GM12878 (cell line): ENCODE measurements around the gene LHX6. TPM values are rescaled to one million over a fixed set of nuclear protein-coding genes. Genes with fewer than 3 reads are reported as not detected.

ENCODE experiments used
- ATAC-seq: fragments of 200-7000 bp; cut with Tn5 transposase; 3 replicates; pipeline ENCODE4 v1.9.1; 2020; ENCODE audit warnings: mild to moderate bottlenecking, moderate library complexity
- BruUV-seq: library from RNA; stranded (reverse); fragments of 400-500 nt; replicated peaks from 2 replicates; lab custom pipeline; 2021; lab: Mats Ljungman, UMichigan
- CTCF ChIA-PET: fragments of 300-600 bp; sonication (Branson Sonifier 250); formaldehyde crosslinking; extraction: SDS; loops from one replicate; lab custom pipeline; 2021; ENCODE audit warnings: inconsistent platforms; lab: Yijun Ruan, JAX
- POLR2A ChIA-PET: fragments of 350-600 bp; formaldehyde crosslinking; extraction: SDS; loops from one replicate; lab custom pipeline; 2021; ENCODE audit warnings: inconsistent platforms; lab: Charles Lee
- RAD21 ChIA-PET: fragments of 300-600 bp; sonication (Branson Sonifier 250); formaldehyde crosslinking; loops from one replicate; lab custom pipeline; 2023; ENCODE audit warnings: antibody characterized with exemption; ENCODE audit not compliant: unreplicated experiment; lab: Charles Lee
- SMC1A ChIA-PET: fragments of 300-600 bp; sonication (Branson Sonifier 250); formaldehyde crosslinking; loops from one replicate; lab custom pipeline; 2023; ENCODE audit not compliant: unreplicated experiment, uncharacterized antibody; lab: Charles Lee
- DNase-seq: peaks from one replicate; pipeline ENCODE4 v3.0.0-alpha.2; 2011; ENCODE audit warnings: low read depth, low spot score
- FAIRE-seq: peaks from 3 replicates; lab custom pipeline; 2011; peaks lifted over from hg19 to GRCh38; lab: Jason Lieb, UNC
- H2AFZ ChIP-seq: 2 replicates; pipeline ENCODE4 v1.6.0; 2011; ENCODE audit warnings: low read depth, low read length, control low read depth; ENCODE audit not compliant: control insufficient read depth
- H3K27ac ChIP-seq: 2 replicates; pipeline ENCODE4 v1.5.1; 2011; ENCODE audit warnings: control low read depth; ENCODE audit not compliant: control insufficient read depth, insufficient read depth
- H3K27me3 ChIP-seq, 2 experiments: replicated peaks in 1 of 2; 2 replicates each; pipeline versions ENCODE4 v1.6.0 to v1.6.1; 2011; ENCODE audit warnings: low read length in 1 of 2; ENCODE audit not compliant: control insufficient read depth in 2 of 2, insufficient read depth in 2 of 2
- H3K36me3 ChIP-seq, 2 experiments: 2 replicates each; pipeline ENCODE4 v1.5.1; 2011; ENCODE audit warnings: low read length in 1 of 2; ENCODE audit not compliant: control insufficient read depth in 2 of 2, insufficient read depth in 2 of 2
- H3K4me1 ChIP-seq: 2 replicates; pipeline ENCODE4 v1.6.1; 2011; ENCODE audit warnings: mild to moderate bottlenecking, low read length, moderate library complexity, mixed read lengths; ENCODE audit not compliant: control insufficient read depth, insufficient read depth
- H3K4me2 ChIP-seq: 2 replicates; pipeline ENCODE4 v1.6.0; 2011; ENCODE audit warnings: control low read depth; ENCODE audit not compliant: control insufficient read depth, insufficient read depth
- H3K4me3 ChIP-seq: fragments of 200-600 bp; sonication (generic); 2 replicates; pipeline ENCODE4 v1.5.1; 2016
- H3K79me2 ChIP-seq: 2 replicates; pipeline ENCODE4 v1.6.0; 2011; ENCODE audit warnings: low read length; ENCODE audit not compliant: control insufficient read depth, insufficient read depth
- H3K9ac ChIP-seq: 2 replicates; pipeline ENCODE4 v1.8.0; 2011; ENCODE audit warnings: low read length, control low read depth, mixed read lengths; ENCODE audit not compliant: control insufficient read depth, insufficient read depth
- H3K9me3 ChIP-seq: replicated peaks from 3 replicates; pipeline ENCODE4 v1.5.1; 2011; ENCODE audit warnings: mild to moderate bottlenecking, low read length; ENCODE audit not compliant: control insufficient read depth, insufficient read depth
- H4K20me1 ChIP-seq: 2 replicates; pipeline ENCODE4 v1.6.0; 2011; ENCODE audit not compliant: control insufficient read depth, insufficient read depth
- ETV6 ChIP-seq, 2 experiments: fragments of 450-650 bp in 1 of 2; IDR thresholded peaks in 1 of 2; conservative IDR thresholded peaks in 1 of 2; 2 replicates each; pipeline ENCODE4 v1.6.1; 2014; ENCODE audit warnings: antibody characterized with exemption in 1 of 2, borderline replicate concordance in 1 of 2, low read depth in 1 of 2, mild to moderate bottlenecking in 1 of 2, moderate library complexity in 1 of 2
- IKZF2 ChIP-seq, 2 experiments: fragments of 450-650 bp; IDR thresholded peaks; 2 replicates each; pipeline ENCODE4 v1.6.1; 2017; ENCODE audit warnings: mild to moderate bottlenecking in 2 of 2, moderate library complexity in 2 of 2
- KAT2A ChIP-seq: conservative IDR thresholded peaks from 2 replicates; pipeline ENCODE4 v1.6.1; 2011; ENCODE audit warnings: low read depth, low read length; ENCODE audit not compliant: control insufficient read depth
- PKNOX1 ChIP-seq: fragments of 450-650 bp; IDR thresholded peaks from 2 replicates; pipeline ENCODE4 v1.6.1; 2016; ENCODE audit warnings: mild to moderate bottlenecking
- WGBS: methylation state at CpG from one replicate; pipeline ENCODE4 v1.1.6; 2016; ENCODE audit warnings: low lambda C conversion rate; ENCODE audit not compliant: insufficient replicate concordance, insufficient coverage; ENCODE audit errors: missing lambda C conversion rate; 5-methylcytosine and 5-hydroxymethylcytosine counted together
- in situ Hi-C: fragments of 300-500 bp; cut with MboI; formaldehyde crosslinking; loops from 9 replicates; pipeline ENCODE4 v1.14.3; 2018; ENCODE audit warnings: mixed read lengths
- intact Hi-C: fragments of 100-400 bp; cut with micrococcal nuclease; formaldehyde crosslinking; loops from one replicate; pipeline ENCODE4 v1.14.2; 2022; ENCODE audit not compliant: unreplicated experiment
- polyA plus RNA-seq, 11 experiments: library from polyadenylated mRNA; depleted of rRNA in 4 of 11; unstranded in 6 of 11; stranded (reverse) in 5 of 11; fragments of >200 nt; fragmentation: Nextera tagmentation in 4 of 11; fragmentation: Illumina TruSeq in 1 of 11; extraction: Ambion mirVana in 4 of 11; extraction: Trizol in 1 of 11; gene quantifications; 1 replicate in 1 of 11; 2 replicates in 10 of 11; pipeline versions ENCODE4 v1.2.1 to v1.2.3, GENCODE V29; 2011 to 2016; ENCODE audit warnings: inconsistent platforms in 2 of 11, missing spikeins in 2 of 11, low read depth in 1 of 11
- total RNA-seq, 4 experiments: library from RNA; depleted of rRNA in 3 of 4; stranded (reverse); fragments of >200 nt in 3 of 4; fragmentation: Illumina TruSeq in 1 of 4; extraction: Trizol in 1 of 4; gene quantifications; 2 replicates each; pipeline versions ENCODE4 v1.2.1 to v1.2.3, GENCODE V29; 2013 to 2021

The LHX6 gene
- total and polyA plus RNA-seq, 10 of the 15 experiments (the other 5 are each of a cell fraction or from before 2014, with no cell fraction given), result not detected

- H3K4me2 ChIP-seq, result no peak overlapping the region
- TF ChIP-seq IKZF2 (IDR thresholded peaks at IDR 0.05), result no peak
- no peak for TF ChIP-seq ETV6 (conservative IDR thresholded peaks at IDR 0.05 in 1 of 2, IDR thresholded peaks at IDR 0.05 in 1 of 2; ENCODE audit: borderline replicate concordance in 1 of 2, low read depth in 1 of 2)
- TF ChIP-seq PKNOX1, result no peak
- no peak for TF ChIP-seq KAT2A
- TF ChIP-seq, all 136 proteins: peak for 0
- FAIRE-seq, result no peak
- in situ Hi-C loops, result no loop called here
- H3K4me3 ChIP-seq, result no peak overlapping the region
- SMC1A ChIA-PET, result interaction anchor here (0.6 kb wide), 1 partner anchor 12 kb away, joined by 3 read pairs; no protein-coding TSS in a partner anchor
- H3K9me3 ChIP-seq, result no peaks in the 10 kb centered on the region; the same call in 2 of the 3 replicates
- no peak overlapping the region for H3K27ac ChIP-seq
- intact Hi-C loops, result no loop called here
- WGBS, result 24% methylated on average over 14 of the region's 27 CpGs
- DNase-seq, result no peak
- CTCF ChIA-PET, result no interaction called here
- H3K27me3 ChIP-seq, result peaks cover 18 to 21% of the 10 kb centered on the region in 2 experiments
- H3K36me3 ChIP-seq, result no peaks in the 10 kb centered on the region
- no peaks in the 10 kb centered on the region for H3K79me2 ChIP-seq
- no peak overlapping the region for H2AFZ ChIP-seq
- no peak overlapping the region for H3K9ac ChIP-seq
- no peak for ATAC-seq
- BruUV-seq, result no TSS peak
- RAD21 ChIA-PET, result no interaction called here
- H4K20me1 ChIP-seq, result 0 out of 2 replicates have a peak, but pooled peaks cover 3% of the 10 kb centered on the region
- no peaks in the 10 kb centered on the region for H3K4me1 ChIP-seq
- POLR2A ChIA-PET, result no interaction called here
These were observed 7.5 kb downstream of the LHX6 start for GRCh38 chr9:122221183-122221811.
